SKM-1 (cell line): ENCODE data around the gene GALNT14.

ENCODE experiments used
- DNase-seq: peaks from one replicate; lab custom pipeline; 2025; ENCODE audit not compliant: unreplicated experiment; lab: John Stamatoyannopoulos, UW

GALNT14 gene

DNA sequence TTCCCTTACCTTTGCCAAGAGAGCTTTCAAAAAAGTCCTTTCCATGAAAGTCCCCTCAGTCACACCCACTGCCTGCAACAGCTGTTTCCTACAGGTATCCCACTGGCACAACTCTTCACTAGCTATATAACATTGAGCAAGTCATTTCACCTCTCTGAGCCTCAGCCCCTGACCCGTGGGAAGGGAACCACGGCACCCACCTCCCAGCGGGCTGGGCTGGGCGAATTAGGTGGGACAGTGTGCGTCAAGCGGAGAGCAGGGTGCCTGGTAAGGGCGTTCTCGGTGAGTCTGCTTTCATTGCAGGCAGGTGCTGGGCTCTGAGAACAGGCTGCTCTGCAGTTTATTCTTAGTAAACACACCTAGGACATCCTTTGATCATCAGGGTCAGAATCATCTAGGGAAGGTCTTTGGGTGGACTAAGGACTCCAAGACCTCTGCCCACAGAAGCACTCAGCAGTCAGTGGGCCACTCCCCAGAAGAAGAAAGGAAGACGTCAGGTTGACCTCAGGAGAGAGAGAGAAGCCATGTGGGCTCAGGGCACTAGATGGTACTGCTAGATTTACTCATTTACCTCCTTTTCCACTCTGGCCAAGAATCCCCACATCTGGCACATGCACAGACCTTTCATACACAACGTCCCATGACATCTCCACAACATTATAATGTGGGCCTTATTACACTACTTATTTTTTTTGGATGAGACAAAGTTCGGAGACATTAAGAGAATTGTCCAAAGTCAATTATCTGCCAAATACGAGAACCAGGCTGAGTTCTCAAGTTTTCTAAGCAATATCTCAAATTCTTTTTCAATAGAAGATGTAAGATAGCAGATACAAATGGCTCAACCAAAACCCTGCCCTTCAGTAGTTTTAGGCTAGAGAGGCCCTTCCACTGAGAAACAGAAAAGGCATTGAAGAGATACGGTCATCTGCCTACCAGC is 79.9 kb downstream of the GALNT14 start:
- DNase-seq: no peak

DNA sequence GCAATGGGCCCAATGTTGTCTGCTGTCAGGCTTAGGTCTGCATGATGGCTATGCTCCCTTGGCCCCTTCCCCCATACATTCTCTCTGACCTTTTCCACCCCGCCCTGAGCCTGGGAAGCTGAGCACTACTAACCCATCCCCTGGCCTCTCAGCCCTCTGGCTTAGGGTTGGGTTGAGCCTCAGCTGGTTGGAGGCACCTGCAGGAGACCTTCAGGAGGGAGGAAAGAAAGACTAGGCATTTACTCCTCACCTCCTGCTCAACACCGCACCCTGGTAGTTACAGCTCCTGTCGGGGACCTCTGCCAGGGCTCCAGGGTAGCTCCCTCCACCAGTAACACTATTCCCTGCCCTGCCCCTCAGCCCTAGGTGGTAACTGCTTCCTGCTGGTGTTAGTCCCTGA is 80.5 kb downstream of the GALNT14 start:
- no peak for DNase-seq

GRCh38 chr2:31055938-31056337 is 82.3 kb downstream of the GALNT14 start:
- DNase-seq: no peak

DNA sequence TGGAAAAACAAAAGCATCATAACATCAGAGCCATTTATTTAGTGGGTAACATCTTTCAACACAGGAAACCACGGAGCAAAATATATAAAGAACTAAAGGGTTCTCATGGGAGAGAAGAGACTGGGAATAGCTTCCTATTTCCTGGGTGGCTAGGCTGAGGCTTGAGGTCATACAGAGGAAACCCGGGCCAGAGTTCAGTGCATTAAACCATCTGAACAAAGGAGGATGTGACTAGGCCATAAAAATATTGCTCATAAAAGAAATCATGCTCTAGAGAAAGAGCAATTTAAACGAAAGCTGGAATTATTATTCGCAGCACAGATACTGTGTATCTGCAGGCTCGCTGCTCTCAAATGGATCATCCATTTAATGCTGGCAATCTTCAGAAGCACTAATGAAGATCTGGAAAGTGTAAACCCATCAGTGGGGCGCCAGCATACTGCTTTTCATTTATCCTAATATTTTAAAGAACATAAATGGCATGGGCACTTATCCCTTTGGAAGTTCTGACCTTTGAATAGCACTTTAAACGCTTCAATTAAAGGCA is 83.3 kb downstream of the GALNT14 start:
- DNase-seq: no peak

DNA sequence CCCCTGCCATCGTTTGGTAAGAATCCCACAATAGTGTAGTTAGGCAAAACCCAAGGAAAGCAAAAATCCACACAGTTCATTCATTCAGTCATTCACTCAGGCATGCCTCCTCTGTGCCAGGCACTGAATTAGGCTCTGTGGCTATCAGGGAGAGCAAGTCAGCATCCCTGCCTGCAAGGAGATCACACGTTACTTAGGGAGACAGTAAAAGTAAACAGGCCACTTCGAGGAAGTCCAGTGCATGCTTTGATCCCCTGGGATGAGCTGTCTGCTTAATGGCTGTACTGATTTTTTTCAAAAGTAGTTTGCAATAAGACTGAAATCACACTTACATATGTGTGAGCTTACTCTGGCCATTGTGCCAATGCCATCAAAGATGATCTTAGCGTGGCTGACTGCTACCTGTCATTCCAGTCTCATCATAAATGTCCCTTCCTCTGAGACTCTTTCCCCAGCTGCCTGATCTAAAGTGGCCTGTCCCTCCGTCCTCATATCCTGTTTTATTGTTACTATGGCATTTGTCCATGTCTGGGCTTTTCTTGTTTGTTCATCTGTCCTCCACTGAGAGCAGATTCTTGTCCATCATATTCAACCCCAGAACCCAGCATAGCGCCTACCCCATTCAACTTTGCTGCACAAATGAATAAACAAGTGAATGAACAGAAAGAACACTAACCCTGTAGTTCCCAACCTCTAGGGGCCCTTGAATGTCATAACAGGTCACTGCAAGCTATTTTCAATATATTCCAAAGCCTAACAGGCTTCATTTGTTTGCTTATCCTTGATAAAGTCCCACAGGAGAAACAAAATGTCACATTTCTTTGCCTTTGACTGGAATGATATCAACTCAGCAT is 84.1 kb downstream of the GALNT14 start:
- DNase-seq: no peak

DNA sequence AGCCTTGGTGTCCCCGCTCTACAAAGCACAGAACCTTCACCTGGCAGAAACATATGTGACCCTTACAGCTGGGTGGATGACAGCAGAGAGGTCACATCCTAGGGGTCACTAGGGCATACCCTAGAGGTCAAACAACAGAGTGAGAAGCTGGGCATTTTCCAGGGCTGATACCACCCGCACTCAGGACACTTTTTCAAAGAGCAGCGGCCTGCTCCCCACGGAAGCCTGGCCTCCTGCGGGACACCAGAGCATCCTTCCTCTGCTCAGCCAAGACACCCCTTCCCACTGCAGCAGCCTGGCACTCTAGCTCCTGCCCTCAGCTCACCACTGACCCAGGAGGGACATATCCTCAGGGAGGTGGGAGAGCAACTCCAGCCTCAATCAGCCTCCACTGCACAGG is 86.0 kb downstream of the GALNT14 start:
- no peak for DNase-seq

DNA sequence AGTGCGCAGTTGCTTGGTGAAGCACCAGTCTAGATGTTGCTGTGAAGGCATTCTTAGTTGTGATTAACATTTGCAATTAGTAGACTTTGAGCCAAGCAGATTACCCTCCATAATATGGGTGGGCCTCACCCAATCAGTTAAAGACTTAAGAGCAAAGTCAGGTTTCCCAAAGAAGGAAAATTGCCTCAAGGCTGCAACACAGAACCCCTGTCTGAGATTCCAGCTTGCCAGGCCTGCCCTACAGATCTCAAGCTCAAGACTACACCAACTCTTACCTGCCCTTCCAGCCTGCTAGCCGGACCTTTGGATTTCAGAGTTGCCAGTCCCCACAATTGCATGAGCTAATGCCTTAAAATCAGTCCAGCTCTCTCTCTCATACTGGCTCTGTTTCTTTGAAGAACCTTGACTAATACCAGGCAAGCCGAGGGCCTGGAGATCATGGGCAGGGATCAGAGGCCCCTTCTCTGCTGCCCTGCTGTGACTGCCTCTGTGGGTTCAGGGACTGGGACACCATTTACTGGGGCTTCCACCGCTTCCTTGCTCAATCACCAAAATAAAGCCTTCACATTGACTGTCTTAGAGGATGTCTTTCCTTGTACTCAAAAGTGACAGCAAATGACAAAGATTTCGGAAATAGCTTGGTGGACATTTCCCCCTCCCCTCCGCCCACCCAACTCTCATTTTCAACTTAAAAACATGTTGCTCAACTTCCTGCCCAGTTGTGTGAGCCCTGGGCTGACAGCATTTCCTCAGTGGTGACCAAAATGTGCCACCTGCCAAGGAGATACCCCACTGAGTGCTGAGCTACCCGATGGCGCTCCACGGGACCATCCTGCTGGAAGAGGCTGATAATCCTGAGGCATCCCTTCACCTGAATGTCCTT is 86.7 kb downstream of the GALNT14 start:
- DNase-seq: no peak

- DNase-seq: no peak
These were observed 88.2 kb downstream of the GALNT14 start for GRCh38 chr2:31049916-31050588.

- no peak for DNase-seq
These were observed 89.0 kb downstream of the GALNT14 start for GRCh38 chr2:31049264-31049663.

GRCh38 chr2:31047599-31047998 is 90.6 kb downstream of the GALNT14 start:
- no peak for DNase-seq

- no peak for DNase-seq
These were observed 99.9 kb downstream of the GALNT14 start for GRCh38 chr2:31038385-31038784.

GRCh38 chr2:31037058-31037457 is 101.2 kb downstream of the GALNT14 start:
- DNase-seq: no peak

GRCh38 chr2:31033032-31033431 is 105.2 kb downstream of the GALNT14 start:
- no peak for DNase-seq

DNA sequence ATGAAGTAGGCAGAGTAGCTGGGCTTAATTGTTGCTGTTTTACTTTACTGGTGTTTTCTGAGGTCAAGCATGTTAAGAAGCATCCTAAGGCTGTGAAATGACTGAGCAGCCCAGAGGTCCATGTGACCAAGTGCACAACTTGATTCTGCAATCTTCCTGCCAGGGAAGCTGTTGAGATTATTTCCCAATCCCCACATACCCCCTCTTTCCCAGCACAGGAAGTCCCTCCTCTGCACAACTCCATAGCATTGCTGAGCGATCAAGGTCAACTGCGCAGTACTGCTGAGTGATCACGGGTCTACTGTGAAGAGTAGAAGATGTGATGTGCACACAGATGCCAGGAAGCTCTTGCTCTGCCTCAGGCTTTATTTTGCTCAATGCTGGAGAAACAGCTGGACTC is 105.8 kb downstream of the GALNT14 start:
- DNase-seq: peak; percentile 58

- no peak for DNase-seq
These were observed 107.0 kb downstream of the GALNT14 start for GRCh38 chr2:31031132-31031706.

DNA sequence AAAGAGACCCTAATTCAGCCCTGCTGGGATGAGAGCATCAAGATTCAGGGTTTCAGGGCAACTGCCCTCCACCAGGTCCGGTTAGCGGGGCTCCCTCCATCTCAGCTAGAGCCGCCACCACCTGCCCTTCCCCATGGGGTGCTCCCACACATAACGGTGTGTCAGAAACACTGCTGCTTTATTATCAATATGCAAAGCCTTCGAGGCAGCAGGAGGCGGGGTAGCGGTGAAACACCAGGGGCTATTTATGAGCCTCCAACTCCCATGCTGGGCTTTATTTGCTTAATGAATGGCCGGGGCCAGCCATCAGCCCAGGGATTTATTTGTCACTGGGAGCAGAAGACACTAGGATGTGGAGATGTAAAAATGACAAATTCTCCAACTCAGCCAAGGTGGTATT is 109.8 kb downstream of the GALNT14 start:
- no peak for DNase-seq

- no peak for DNase-seq
These were observed 110.7 kb downstream of the GALNT14 start for GRCh38 chr2:31027549-31027948.

GRCh38 chr2:31023541-31023940 is 114.7 kb downstream of the GALNT14 start:
- DNase-seq: no peak

DNA sequence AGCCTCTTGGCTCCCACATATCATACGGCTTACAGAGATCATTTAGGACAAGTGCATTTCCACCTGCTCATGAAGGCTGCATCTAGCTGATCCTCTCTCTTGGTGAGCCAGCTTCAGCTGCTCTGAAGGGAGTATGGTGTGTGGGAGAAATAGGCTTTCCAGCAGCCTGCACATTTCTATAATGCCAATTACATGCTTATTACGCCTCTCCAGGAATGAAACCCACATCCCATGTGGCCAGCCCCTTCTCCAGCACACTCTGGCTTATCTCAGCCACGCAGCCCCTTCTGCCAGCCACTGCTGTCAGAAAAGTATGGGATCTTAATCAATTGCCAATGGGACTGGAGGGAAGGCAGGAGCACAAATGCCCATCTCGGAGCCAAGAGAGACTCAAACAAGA is 117.5 kb downstream of the GALNT14 start:
- no peak for DNase-seq

DNA sequence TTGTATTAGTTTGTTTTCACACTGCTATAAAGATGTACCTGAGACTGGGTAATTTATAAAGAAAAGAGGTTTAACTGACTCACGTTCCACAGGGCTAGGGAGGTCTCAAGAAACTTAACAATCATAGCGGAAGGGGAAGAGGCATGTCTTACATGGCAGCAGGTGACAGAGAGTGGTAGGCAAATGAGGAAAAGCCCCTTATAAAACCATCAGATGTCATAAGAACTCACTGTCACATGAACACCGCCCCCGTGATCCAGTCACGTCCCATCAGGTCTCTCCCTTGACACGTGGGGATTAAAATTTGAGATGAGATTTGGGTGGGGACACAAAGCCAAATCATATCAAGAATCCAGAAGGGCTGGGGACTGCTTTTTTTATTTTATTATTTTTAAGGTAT is 120.0 kb downstream of the GALNT14 start:
- no peak for DNase-seq
